Measurements from ENCODE around the gene ZNF77. TPM values are rescaled to one million over a fixed set of nuclear protein-coding genes. Genes with fewer than 3 reads are reported as not detected.

ZNF77 gene
- total and polyA plus RNA-seq, 8 donors, result 1.3 to 3.4 (median 2.0) TPM

- H3K27me3 ChIP-seq, result no peaks in the 10 kb centered on the region
- H3K9me3 ChIP-seq, result no peaks in the 10 kb centered on the region
- intact Hi-C loops (cut with DNase I), result no loop called here
- TF ChIP-seq CTCF (IDR thresholded peaks at IDR 0.05), result no peak
- H3K4me3 ChIP-seq, result no peak overlapping the region
- H3K27ac ChIP-seq, result no peak overlapping the region
- ATAC-seq (no peak), FAIRE-seq (no peak), DNase-seq (peak in 1 of 6 donors; percentile 67)
- WGBS, 2 donors, result 90 to 92% methylated on average over 53 of the region's 53 CpGs
- H3K4me1 ChIP-seq, result peaks cover 6 to 15% (median 11%) of the 10 kb centered on the region in 3 donors
- H3K36me3 ChIP-seq, result no peaks in the 10 kb centered on the region
These were observed 18.3 kb downstream of the ZNF77 start for GRCh38 chr19:2926341-2927031.

GRCh38 chr19:2923510-2923909 lies 21.3 kb downstream of the ZNF77 start:
- peaks cover 6 to 15% (median 11%) of the 10 kb centered on the region in 3 donors for H3K4me1 ChIP-seq
- TF ChIP-seq CTCF (IDR thresholded peaks at IDR 0.05), result no peak
- H3K27ac ChIP-seq, result peak overlapping the region; percentile 40 to 72 (median 65)
- no peak for FAIRE-seq
- H3K27me3 ChIP-seq, result no peaks in the 10 kb centered on the region
- H3K4me3 ChIP-seq, result no peak overlapping the region
- H3K9me3 ChIP-seq, result no peaks in the 10 kb centered on the region
- ATAC-seq, result peak; percentile 79 to 89 (median 84)
- WGBS, 2 donors, result 12% methylated on average over 4 of the region's 4 CpGs
- peak in 2 of 6 donors; percentile 35 to 49 for DNase-seq
- intact Hi-C loops (cut with DNase I), result no loop called here
- H3K36me3 ChIP-seq, result no peaks in the 10 kb centered on the region

- 5 to 7% methylated on average over 5 of the region's 5 CpGs for WGBS, 2 donors
- intact Hi-C loops (cut with DNase I), result no loop called here
- peaks cover 0 to 2% (median 0%) of the 10 kb centered on the region in 3 donors for H3K36me3 ChIP-seq
- H3K27me3 ChIP-seq, result no peaks in the 10 kb centered on the region
- H3K4me1 ChIP-seq, result peaks cover 6 to 15% (median 11%) of the 10 kb centered on the region in 3 donors
- H3K4me3 ChIP-seq, result no peak overlapping the region
- FAIRE-seq, result no peak
- peak in 1 of 4 donors; percentile 10 for TF ChIP-seq CTCF (IDR thresholded peaks at IDR 0.05)
- H3K27ac ChIP-seq, result peak overlapping the region; percentile 40 to 72 (median 65)
- peak in 4 of 6 donors; percentile 37 to 70 (median 64) for DNase-seq
- H3K9me3 ChIP-seq, result no peaks in the 10 kb centered on the region
- ATAC-seq, result peak; percentile 87 to 95 (median 89)
These were observed 21.8 kb downstream of the ZNF77 start for GRCh38 chr19:2922987-2923386.

- ATAC-seq, result no peak
- FAIRE-seq, result no peak
- peaks cover 0 to under 1% (median 0%) of the 10 kb centered on the region in 3 donors for H3K4me1 ChIP-seq
- no peak overlapping the region for H3K27ac ChIP-seq
- no peaks in the 10 kb centered on the region for H3K27me3 ChIP-seq
- H3K9me3 ChIP-seq, result no peaks in the 10 kb centered on the region
- TF ChIP-seq CTCF (IDR thresholded peaks at IDR 0.05), result no peak
- no peak for DNase-seq
- peaks cover 6 to 18% (median 9%) of the 10 kb centered on the region in 3 donors for H3K36me3 ChIP-seq
- intact Hi-C loops (cut with DNase I), result no loop called here
- no peak overlapping the region for H3K4me3 ChIP-seq
- 90 to 91% methylated on average over 16 of the region's 16 CpGs for WGBS, 2 donors
These were observed 27.2 kb downstream of the ZNF77 start for GRCh38 chr19:2917275-2918184.
